NCI-H2171 treated with DMSO at 0.1 percent for 48 hours (cell line): Measurements from ENCODE around the gene CEP72.
"Not testable (repeated sequence)": the region's sequence is repeated elsewhere in the genome, so short reads cannot be mapped to it uniquely, and the experiment has no call there.

Experiments used
- DNase-seq: peaks from one replicate; lab custom pipeline; 2025; lab: John Stamatoyannopoulos, UW

CEP72 gene

GRCh38 chr5:598564-598890 is 13.6 kb upstream of the CEP72 start:
- DNase-seq = no peak

- peak; percentile 56 for DNase-seq
Observed at GRCh38 chr5:600886-601541, 11.1 kb upstream of the CEP72 start.

- no peak for DNase-seq
Observed at GRCh38 chr5:601771-602465, 10.2 kb upstream of the CEP72 start.

- no peak for DNase-seq
Observed at GRCh38 chr5:602466-603035, 9.6 kb upstream of the CEP72 start.

- DNase-seq = no peak
Observed at GRCh38 chr5:603081-603998, 8.8 kb upstream of the CEP72 start.

GRCh38 chr5:604391-604831 is 7.7 kb upstream of the CEP72 start:
- no peak for DNase-seq

GRCh38 chr5:605090-605489 is 7.0 kb upstream of the CEP72 start:
- not testable (repeated sequence) for DNase-seq

GRCh38 chr5:606061-606460 is 6.1 kb upstream of the CEP72 start:
- no peak for DNase-seq

- DNase-seq = no peak
Observed at GRCh38 chr5:606526-607399, 5.4 kb upstream of the CEP72 start.

- DNase-seq = no peak
Observed at GRCh38 chr5:607541-608428, 4.4 kb upstream of the CEP72 start.

GRCh38 chr5:608429-609370 is 3.4 kb upstream of the CEP72 start:
- DNase-seq = no peak

- DNase-seq = no peak
Observed at GRCh38 chr5:609506-609905, 2.6 kb upstream of the CEP72 start.

GRCh38 chr5:610011-610743 is 2.0 kb upstream of the CEP72 start:
- DNase-seq = no peak

GRCh38 chr5:610744-611730 is 1.1 kb upstream of the CEP72 start:
- no peak for DNase-seq

GRCh38 chr5:612498-613424 is 621 bp downstream of the CEP72 start:
- DNase-seq = peak; percentile 43

GRCh38 chr5:616484-617039 is 4.4 kb downstream of the CEP72 start:
- no peak for DNase-seq
